ENCODE data around the gene MRPL10.

The MRPL10 gene

DNA sequence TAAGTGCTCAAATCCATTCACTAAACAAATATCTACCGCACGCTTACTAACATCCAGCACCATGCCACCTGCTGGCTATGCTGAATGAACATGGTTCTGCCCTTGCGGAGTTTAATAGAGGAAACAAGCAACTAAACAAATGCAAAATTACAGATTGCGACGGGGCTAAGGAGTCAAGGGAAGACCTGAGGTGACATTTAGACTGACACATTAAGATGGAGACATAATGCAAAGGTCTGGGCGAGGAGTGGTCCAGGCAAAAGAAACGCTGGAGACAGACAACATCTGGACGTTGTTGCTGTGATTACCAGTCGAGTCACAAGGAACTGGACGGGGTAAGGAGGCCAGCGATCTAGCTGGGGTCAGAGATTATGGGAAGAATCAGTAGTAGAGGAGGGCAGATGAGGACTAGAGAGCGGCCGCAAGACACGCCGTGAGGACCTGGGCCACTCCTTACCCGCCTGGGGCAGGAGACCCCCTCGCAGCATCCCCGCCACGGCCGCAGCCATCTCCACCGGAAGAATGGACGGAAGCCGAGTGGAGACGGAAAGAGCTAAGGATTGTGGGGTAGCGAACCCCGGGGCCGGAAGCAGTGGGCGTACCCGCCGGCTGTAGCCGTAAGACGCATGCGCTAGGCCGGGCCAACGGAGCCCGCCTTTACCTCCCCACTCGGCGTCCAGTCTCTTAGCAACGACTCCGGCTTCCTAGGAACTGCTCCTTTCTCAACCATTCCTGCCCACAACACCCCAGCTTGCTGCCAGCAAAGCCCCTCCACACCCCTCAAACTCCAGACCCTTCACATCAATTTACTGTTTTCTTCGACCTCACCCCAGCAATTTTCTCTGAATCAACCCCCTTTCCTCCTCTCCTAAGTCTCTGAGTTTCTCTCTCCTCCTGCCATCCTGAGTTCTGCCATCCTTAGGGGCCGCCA is at the start of gene MRPL10, which contains the start of gene LRRC46:
TSS of gene MRPL10 (minus strand) at position 539 of the 931 bp plus-strand sequence. CDS start at position 509, 30 bp downstream.
TSS of gene LRRC46 (plus strand) at position 668 of the 931 bp plus-strand sequence. CDS start 320 bp downstream, outside the sequence.
- DNase-seq (ENCODE audit: low spot score): peak; percentile 93

GRCh38 chr17:47879776-47880454 is 48.6 kb upstream of the MRPL10 start:
- no peak for DNase-seq (ENCODE audit: low spot score)

DNA sequence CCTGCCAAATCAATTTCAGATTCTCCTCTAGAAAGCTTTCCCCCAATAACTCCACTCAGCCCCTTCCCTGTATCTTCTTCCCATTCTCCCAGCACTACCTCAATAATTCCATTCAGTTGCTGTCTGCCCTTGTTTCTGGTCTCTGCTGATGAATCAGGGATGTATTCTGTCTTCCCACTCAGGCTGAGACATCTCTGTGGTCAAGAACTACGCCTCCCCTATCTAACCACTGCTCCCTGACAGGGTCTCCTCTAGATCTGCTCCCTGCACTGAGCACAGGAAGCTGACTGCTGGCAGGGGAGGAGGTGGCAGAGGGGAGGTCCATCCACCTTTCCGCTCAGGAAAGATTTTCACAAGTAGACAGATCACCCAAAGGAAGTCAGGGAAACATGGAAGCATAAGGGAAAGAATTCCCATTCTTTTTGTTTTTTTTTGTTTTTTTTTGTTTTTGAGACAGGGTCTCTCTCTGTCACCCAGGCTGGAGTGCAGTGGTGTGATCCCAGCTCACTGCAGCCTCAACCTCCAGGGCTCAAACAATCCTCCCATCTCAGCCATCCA is 47.8 kb upstream of the MRPL10 start:
- no peak for DNase-seq (ENCODE audit: low spot score)

GRCh38 chr17:47878203-47879027 is 47.1 kb upstream of the MRPL10 start:
- DNase-seq (ENCODE audit: low spot score): no peak

DNA sequence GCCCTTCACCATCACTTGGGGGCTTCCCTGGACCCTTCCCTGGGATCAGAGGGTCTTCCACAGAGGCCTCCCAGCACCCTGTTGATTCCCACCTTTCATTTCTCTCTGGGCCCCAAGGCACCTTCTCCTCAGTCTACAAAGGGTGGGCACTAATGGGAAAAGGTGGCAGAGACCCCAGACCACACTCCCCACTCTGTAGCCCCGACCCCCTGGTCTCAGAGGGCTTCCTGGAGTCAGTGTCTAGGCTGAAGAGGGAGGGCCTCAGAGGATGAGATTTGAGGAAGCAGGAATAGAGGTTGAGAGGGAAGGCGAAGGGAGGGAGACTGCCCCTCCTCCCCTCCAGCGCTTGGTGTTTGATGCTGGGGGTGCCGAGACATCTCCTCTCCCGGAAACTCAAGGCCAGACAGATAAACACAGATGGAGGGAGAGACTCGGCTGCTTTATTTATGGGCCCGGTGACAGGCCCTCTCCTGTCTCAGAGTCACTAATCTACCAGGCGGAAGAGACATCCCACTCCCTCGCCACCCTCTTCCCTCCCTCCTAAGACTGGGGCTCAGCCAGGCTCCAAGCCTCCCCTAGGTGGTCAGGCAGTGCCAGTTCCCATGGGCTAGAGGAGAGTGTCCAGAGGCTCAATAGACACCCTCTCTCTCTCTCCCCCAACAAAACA is 46.2 kb upstream of the MRPL10 start:
- no peak for DNase-seq (ENCODE audit: low spot score)

DNA sequence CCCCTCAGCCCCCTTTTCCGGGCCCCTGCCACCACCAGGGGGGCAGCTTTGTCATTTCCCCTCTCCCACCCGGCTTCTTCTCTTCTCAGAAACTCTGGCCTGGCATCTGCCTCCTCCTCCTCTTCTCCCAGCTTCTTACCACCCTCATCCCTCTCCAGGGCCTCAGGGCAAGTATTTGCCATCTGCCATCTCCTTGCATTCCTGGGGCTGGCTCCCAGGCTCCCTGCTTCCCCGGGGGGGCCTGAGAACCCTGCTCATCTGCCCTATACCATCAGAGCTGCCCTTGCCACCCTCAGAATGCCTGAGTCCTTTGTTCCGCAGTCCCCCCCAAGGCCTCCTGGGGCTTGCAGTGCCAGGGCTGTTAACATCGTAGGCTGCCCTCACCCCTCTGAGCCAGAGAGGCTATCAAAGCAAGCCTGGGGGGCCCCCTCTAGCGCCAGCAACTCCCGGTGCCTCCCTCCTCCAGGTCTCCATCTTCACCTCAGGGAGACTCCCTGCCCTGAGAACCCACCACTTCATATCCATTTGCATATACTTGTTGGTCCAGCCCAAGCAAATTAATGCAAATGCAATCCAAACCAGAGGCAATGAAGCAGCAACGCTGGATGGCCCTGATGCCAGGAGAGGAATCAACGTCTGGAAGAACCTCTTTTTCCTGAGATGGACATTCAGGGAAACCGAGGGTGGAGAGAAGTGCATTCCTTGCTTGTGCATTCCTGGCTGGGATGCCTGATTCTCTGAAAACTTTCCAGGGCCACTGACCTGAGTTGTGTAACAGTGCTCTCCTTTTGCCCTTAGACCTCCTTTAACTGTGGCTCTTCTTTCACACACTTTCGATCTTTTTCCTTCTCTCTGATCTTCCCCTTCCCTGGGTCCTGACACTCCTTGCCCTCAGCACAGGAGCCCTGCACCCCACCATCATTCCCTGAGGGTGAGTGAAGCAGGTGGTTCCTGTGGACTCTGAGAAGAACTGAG is 44.0 kb upstream of the MRPL10 start:
- DNase-seq (ENCODE audit: low spot score): no peak

- DNase-seq (ENCODE audit: low spot score): no peak
Measured at GRCh38 chr17:47873200-47874090, 42.1 kb upstream of the MRPL10 start.

DNA sequence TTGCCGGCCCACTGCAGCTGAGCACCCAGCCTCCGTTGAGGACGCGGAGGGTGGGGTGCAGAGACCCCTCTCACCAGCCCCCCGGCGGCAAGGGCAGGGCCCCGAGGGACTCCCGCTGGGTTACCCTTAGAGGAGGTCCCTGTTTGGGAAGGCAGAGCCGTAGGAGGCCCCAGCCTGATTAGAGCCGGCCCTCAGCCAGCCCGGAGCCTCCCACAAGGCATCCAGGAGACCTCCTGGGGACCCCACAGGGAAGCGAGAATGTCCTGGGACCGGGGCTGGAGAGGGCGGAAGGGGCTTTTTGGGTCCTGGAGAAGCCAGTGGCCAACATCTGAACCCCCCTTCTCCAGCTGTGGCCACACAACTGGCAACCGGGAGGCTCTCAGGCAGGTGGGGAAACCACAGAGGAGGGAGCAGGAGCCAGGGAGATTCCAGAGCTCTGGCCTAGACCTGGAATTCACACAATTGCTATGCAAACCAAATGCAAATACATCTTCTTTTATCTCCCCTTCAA is 41.4 kb upstream of the MRPL10 start:
- DNase-seq (ENCODE audit: low spot score): no peak

DNA sequence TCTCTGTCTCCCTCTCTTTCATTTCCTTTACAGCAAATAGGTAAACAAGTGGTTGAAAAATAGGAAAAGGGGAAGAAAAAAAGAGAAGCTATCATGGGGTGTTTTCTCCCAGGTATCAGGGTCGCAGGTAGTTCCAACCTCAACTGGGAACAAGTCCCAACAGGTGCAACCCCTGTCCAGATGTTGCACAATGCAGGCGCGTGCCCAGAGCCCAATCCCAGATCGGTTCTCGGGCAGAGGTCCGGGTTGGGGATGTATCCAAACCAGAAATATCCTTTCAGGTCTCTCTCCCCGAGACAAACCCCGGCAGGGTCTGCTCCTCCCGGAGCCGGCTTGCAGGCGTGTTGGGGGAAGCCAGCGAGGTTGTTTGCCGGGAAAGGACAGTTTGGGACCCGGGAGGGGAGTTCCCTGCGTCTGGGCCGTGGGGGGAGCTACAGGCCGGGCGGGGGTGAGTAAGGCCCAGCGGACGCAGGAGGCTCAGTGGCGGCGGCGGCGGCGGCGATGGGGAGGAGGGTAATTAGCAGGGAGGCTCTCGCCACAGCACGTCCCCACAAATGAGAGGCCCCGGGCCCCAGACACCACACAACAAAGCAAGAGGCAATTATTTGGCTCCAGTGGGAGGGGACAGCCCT is 40.8 kb upstream of the MRPL10 start:
- no peak for DNase-seq (ENCODE audit: low spot score)

- DNase-seq (ENCODE audit: low spot score): no peak
Measured at GRCh38 chr17:47871048-47871447, 39.7 kb upstream of the MRPL10 start.

GRCh38 chr17:47870056-47870455 is 38.7 kb upstream of the MRPL10 start:
- no peak for DNase-seq (ENCODE audit: low spot score)

DNA sequence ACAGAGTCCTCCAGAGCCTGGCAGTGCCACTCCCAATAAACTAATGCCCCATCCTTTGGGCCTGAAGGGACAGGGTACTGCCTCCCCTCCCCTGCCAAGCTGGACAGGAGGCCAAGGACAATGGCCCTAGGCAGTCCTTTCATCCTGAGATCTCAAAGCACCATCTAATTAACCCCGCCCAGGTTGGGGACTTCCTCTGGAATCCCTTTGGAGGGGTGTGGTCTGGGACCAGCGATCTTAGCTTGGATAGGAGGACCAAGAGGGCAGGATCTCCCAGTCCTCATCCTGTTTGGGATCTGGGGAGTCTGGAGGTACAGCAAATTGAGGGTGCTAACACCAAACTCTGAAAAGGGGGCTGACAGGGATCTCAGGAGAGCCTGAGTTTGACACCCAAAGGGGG is 37.8 kb upstream of the MRPL10 start:
- DNase-seq (ENCODE audit: low spot score): no peak

DNA sequence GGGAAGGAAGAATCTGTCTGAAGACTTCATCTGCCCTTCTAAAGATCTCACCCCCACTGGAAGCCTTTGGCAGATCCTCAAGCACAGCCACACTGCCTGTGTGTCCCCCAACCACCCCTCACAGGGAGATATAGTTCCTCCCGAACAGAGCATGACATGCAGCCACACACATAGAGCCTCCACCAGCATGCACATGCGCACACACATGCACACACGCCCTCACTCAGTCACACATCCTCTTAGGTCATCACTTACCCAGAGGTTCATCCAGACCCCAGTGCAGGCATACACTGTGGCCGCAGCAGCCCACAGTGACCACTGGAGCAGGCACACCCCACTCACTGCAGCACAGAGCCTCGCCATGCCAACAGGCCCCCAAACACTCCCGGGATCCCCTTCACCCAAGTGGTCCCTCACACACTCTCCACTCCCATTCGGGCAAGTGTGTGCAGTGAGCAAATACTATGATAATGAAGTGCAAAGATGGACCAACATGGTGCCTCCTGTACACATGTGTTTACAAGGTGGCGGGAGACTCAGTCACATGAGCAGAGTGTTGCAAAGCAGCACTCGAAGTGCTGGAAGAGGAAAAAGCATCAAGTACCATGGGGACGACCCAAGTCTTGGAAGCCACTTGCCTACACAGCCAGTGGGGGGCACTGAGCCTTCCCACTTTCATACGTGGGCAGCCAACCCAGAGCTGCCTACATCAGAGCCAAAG is 36.6 kb upstream of the MRPL10 start:
- no peak for DNase-seq (ENCODE audit: low spot score)

GRCh38 chr17:47866941-47867340 is 35.6 kb upstream of the MRPL10 start:
- DNase-seq (ENCODE audit: low spot score): no peak

GRCh38 chr17:47864791-47865216 is 33.5 kb upstream of the MRPL10 start:
- DNase-seq (ENCODE audit: low spot score): no peak

- no peak for DNase-seq (ENCODE audit: low spot score)
Measured at GRCh38 chr17:47862621-47863440, 31.5 kb upstream of the MRPL10 start.

- DNase-seq (ENCODE audit: low spot score): no peak
Measured at GRCh38 chr17:47860386-47860785, 29.0 kb upstream of the MRPL10 start.
